ENCODE data around the gene UVSSA.

DNA sequence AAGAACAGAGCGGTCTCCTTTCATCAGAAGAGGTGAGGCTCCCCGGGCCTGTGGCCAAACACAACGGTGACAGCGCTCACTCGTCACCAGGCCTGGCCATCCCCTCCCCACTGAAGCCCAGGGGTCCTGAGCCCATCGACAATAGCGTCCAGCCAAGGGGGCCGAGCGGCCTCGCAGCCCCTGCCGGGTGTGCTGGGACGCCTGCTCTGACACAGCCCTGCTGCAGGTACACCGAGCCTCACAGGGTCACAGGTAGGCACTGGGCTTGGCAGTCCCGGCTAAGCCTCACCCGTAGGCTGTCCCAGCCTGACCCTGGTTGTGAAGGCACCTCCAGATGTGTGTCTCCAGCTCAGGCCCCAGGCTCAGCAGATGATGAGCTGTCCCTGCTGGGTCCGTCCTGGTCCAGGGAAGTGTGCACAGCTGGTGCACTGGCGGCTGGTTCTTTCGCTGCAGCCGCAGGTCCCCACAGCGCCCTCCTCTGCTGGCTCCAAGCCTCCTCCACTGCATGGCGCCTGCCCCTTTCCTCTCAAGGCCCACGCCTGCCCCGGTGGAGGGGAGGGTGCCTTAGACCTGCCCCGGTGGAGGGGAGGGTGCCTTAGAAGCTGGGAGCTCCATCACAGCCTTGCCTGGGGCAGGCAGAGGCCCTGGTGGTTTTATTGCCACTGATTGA, 21.5 kb downstream of the UVSSA start:
- TF ChIP-seq, protein P1, sequence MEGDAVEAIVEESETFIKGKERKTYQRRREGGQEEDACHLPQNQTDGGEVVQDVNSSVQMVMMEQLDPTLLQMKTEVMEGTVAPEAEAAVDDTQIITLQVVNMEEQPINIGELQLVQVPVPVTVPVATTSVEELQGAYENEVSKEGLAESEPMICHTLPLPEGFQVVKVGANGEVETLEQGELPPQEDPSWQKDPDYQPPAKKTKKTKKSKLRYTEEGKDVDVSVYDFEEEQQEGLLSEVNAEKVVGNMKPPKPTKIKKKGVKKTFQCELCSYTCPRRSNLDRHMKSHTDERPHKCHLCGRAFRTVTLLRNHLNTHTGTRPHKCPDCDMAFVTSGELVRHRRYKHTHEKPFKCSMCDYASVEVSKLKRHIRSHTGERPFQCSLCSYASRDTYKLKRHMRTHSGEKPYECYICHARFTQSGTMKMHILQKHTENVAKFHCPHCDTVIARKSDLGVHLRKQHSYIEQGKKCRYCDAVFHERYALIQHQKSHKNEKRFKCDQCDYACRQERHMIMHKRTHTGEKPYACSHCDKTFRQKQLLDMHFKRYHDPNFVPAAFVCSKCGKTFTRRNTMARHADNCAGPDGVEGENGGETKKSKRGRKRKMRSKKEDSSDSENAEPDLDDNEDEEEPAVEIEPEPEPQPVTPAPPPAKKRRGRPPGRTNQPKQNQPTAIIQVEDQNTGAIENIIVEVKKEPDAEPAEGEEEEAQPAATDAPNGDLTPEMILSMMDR (IDR thresholded peaks at IDR 0.05): no peak
- TF ChIP-seq POLR2A (IDR thresholded peaks at IDR 0.05) (no peak), POLR2AphosphoS5 (IDR thresholded peaks at IDR 0.05; ENCODE audit: insufficient read depth in 1 of 2, low read depth in 1 of 2) (no peak)

Measured in vagina (tissue), 2 donors.